ENCODE data around the gene LDLRAD1. TPM values are rescaled to one million over a fixed set of nuclear protein-coding genes. Genes with fewer than 3 reads are reported as not detected.
"Not testable (repeated sequence)": the region's sequence is repeated elsewhere in the genome, so short reads cannot be mapped to it uniquely, and the experiment has no call there.

Gene LDLRAD1
- total RNA-seq, 2 donors from 2014 or later, result 0.55 to 3.3 TPM

- Histone ChIP-seq H3K9me3 (no peaks in the 10 kb centered on the region), H3K36me3 (no peaks in the 10 kb centered on the region), H3K4me3 (no peak overlapping the region), H3K27me3 (replicated peaks; ENCODE audit: insufficient read depth) (no peaks in the 10 kb centered on the region), H3K4me1 (replicated peaks) (no peaks in the 10 kb centered on the region), H3K27ac (no peak overlapping the region)
- no peak for TF ChIP-seq POLR2AphosphoS5 (IDR thresholded peaks at IDR 0.05)
- no peak for TF ChIP-seq POLR2A (IDR thresholded peaks at IDR 0.05)
- TF ChIP-seq, protein P1, sequence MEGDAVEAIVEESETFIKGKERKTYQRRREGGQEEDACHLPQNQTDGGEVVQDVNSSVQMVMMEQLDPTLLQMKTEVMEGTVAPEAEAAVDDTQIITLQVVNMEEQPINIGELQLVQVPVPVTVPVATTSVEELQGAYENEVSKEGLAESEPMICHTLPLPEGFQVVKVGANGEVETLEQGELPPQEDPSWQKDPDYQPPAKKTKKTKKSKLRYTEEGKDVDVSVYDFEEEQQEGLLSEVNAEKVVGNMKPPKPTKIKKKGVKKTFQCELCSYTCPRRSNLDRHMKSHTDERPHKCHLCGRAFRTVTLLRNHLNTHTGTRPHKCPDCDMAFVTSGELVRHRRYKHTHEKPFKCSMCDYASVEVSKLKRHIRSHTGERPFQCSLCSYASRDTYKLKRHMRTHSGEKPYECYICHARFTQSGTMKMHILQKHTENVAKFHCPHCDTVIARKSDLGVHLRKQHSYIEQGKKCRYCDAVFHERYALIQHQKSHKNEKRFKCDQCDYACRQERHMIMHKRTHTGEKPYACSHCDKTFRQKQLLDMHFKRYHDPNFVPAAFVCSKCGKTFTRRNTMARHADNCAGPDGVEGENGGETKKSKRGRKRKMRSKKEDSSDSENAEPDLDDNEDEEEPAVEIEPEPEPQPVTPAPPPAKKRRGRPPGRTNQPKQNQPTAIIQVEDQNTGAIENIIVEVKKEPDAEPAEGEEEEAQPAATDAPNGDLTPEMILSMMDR (IDR thresholded peaks at IDR 0.05), result no peak
- intact Hi-C loops (cut with DNase I), result no loop called here
- 95% methylated on average over 4 of the region's 4 CpGs for WGBS
- no peak for DNase-seq (ENCODE audit: low spot score)
Observed at GRCh38 chr1:54007613-54008012, 10.4 kb downstream of the LDLRAD1 start.

- H3K36me3 ChIP-seq, result no peaks in the 10 kb centered on the region
- no peaks in the 10 kb centered on the region for H3K9me3 ChIP-seq
- DNase-seq (ENCODE audit: low spot score), result no peak
- H3K4me3 ChIP-seq, result no peak overlapping the region
- intact Hi-C loops (cut with DNase I), result no loop called here
- 83% methylated on average over 4 of the region's 4 CpGs for WGBS
- no peaks in the 10 kb centered on the region for H3K27me3 ChIP-seq (replicated peaks; ENCODE audit: insufficient read depth)
- no peak overlapping the region for H3K27ac ChIP-seq
- H3K4me1 ChIP-seq (replicated peaks), result peaks cover 3% of the 10 kb centered on the region
- no peak for TF ChIP-seq POLR2A (IDR thresholded peaks at IDR 0.05)
- TF ChIP-seq, protein P1 (IDR thresholded peaks at IDR 0.05), result no peak
- TF ChIP-seq POLR2AphosphoS5 (IDR thresholded peaks at IDR 0.05), result no peak
Observed at GRCh38 chr1:54006508-54006907, 11.5 kb downstream of the LDLRAD1 start.

DNA sequence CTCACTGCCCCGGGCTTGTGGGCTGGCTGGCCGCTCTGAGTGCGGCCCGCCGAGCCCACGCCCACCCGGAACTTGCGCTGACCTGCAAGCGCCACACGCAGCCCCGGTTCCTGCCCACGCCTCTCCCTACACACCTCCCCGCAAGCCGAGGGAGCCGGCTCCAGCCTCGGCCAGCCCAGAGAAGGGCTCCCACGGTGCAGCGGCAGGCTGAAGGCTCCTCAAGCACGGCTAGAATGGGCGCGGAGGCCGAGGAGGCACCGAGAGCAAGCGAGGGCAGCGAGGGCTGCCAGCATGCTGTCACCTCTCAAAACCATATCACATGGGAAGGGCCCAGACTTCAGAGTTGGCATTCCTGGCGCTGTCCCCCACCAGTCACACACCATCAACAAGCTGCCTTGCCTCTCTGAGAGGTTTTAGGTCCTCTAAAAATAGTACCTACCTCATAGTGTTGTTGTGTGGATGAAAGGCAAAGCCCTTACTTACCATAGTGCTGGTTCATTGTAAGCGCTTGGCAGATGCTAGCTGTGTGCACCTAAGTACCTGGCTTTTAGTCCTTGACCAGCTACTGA lies 13.4 kb downstream of the LDLRAD1 start:
- Histone ChIP-seq H3K4me1 (replicated peaks) (peaks cover 3% of the 10 kb centered on the region), H3K27ac (no peak overlapping the region), H3K27me3 (replicated peaks; ENCODE audit: insufficient read depth) (no peaks in the 10 kb centered on the region), H3K36me3 (no peaks in the 10 kb centered on the region), H3K9me3 (no peaks in the 10 kb centered on the region), H3K4me3 (no peak overlapping the region)
- intact Hi-C loops (cut with DNase I), result no loop called here
- WGBS, result 95% methylated on average over 27 of the region's 27 CpGs
- DNase-seq (ENCODE audit: low spot score), result no peak
- TF ChIP-seq POLR2A (IDR thresholded peaks at IDR 0.05), result no peak
- TF ChIP-seq POLR2AphosphoS5 (IDR thresholded peaks at IDR 0.05), result no peak
- TF ChIP-seq, protein P1 (IDR thresholded peaks at IDR 0.05), result no peak

- H3K27ac ChIP-seq; H3K4me1 ChIP-seq (replicated peaks); H3K36me3 ChIP-seq; DNase-seq (ENCODE audit: low spot score); intact Hi-C loops (cut with DNase I); H3K9me3 ChIP-seq; H3K4me3 ChIP-seq; H3K27me3 ChIP-seq (replicated peaks; ENCODE audit: insufficient read depth): not testable (repeated sequence)
- 95% methylated on average over 19 of the region's 19 CpGs for WGBS
Observed at GRCh38 chr1:54003750-54004480, 14.1 kb downstream of the LDLRAD1 start.

DNA sequence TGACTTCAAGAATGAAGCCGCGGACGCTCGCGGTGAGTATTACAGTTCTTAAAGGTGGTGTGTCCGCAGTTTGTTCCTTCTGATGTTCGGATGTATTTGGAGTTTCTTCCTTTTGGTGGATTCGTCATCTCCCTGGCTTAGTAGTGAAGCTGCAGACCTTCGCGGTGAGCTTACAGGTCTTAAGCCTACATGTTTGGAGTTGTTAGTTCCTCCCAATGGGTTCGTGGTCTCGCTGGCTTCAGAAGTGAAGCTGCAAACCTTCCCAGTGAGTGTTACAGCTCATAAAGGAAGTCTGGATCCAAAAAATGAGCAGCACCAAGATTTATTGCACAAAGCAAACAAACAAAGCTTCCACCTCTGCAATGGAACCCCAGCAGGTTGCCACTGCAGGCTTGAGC lies 14.7 kb downstream of the LDLRAD1 start:
- Histone ChIP-seq H3K27me3 (replicated peaks; ENCODE audit: insufficient read depth) (no peaks in the 10 kb centered on the region), H3K27ac (no peak overlapping the region), H3K4me1 (replicated peaks) (peaks cover 3% of the 10 kb centered on the region), H3K9me3 (no peaks in the 10 kb centered on the region), H3K36me3 (no peaks in the 10 kb centered on the region), H3K4me3 (no peak overlapping the region)
- intact Hi-C loops (cut with DNase I), result no loop called here
- 93% methylated on average over 12 of the region's 12 CpGs for WGBS
- TF ChIP-seq POLR2AphosphoS5 (IDR thresholded peaks at IDR 0.05) (no peak), POLR2A (IDR thresholded peaks at IDR 0.05) (no peak)
- TF ChIP-seq, protein P1 (IDR thresholded peaks at IDR 0.05), result no peak
- DNase-seq (ENCODE audit: low spot score), result no peak
